CD14-positive monocyte (primary cell): ENCODE measurements around the gene IFTAP. TPM values are rescaled to one million over a fixed set of nuclear protein-coding genes. Genes with fewer than 3 reads are reported as not detected.

Experiments
- DNase-seq, 3 donors: peaks; one replicate each; pipeline ENCODE4 v3.0.0-alpha.2; 2011 to 2022
- H2AFZ ChIP-seq: 2 replicates; pipeline ENCODE4 v1.6.0; 2012; ENCODE audit warnings: mild to moderate bottlenecking, low read depth, low read length, inconsistent platforms; ENCODE audit not compliant: insufficient read depth, poor library complexity, severe bottlenecking
- H3K27ac ChIP-seq, 2 donors: 1 replicate in 1 of 2; 2 replicates in 1 of 2; pipeline ENCODE4 v1.5.1; 2012 to 2013; ENCODE audit warnings: low read length in 2 of 2, control low read depth in 1 of 2, inconsistent platforms in 1 of 2, low read depth in 1 of 2, mild to moderate bottlenecking in 1 of 2
- H3K27me3 ChIP-seq, 2 donors: one replicate each; pipeline versions ENCODE4 v1.6.0 to v1.6.1; 2011 to 2013; ENCODE audit warnings: low read length in 2 of 2; ENCODE audit not compliant: control insufficient read depth in 2 of 2, insufficient read depth in 2 of 2
- H3K36me3 ChIP-seq, 2 donors: replicated peaks in 1 of 2; 1 replicate in 1 of 2; 2 replicates in 1 of 2; pipeline versions ENCODE4 v1.5.1 to v1.6.1; 2012 to 2013; ENCODE audit warnings: low read length in 2 of 2, control low read depth in 1 of 2, inconsistent platforms in 1 of 2, mild to moderate bottlenecking in 1 of 2; ENCODE audit not compliant: insufficient read depth in 2 of 2, control insufficient read depth in 1 of 2
- H3K4me1 ChIP-seq, 2 donors: 1 replicate in 1 of 2; 2 replicates in 1 of 2; pipeline versions ENCODE4 v1.5.1 to v1.6.1; 2012 to 2013; ENCODE audit warnings: low read length in 2 of 2, control low read depth in 1 of 2, inconsistent platforms in 1 of 2, mild to moderate bottlenecking in 1 of 2, moderate library complexity in 1 of 2; ENCODE audit not compliant: insufficient read depth in 2 of 2, control insufficient read depth in 1 of 2
- H3K4me2 ChIP-seq: replicated peaks from 2 replicates; pipeline ENCODE3; 2012; ENCODE audit warnings: low read length, moderate library complexity, mild to moderate bottlenecking; ENCODE audit not compliant: poor library complexity, severe bottlenecking; ENCODE audit errors: extremely low read depth
- H3K4me3 ChIP-seq, 3 experiments: fragments of 200-600 bp in 1 of 3; sonication (generic) in 1 of 3; replicated peaks in 1 of 3; 1 replicate in 2 of 3; 2 replicates in 1 of 3; pipeline ENCODE4 v1.5.1; 2011 to 2013; ENCODE audit warnings: low read length in 3 of 3, mild to moderate bottlenecking in 3 of 3, control low read depth in 2 of 3, low read depth in 2 of 3, inconsistent platforms in 1 of 3, moderate library complexity in 1 of 3
- H3K79me2 ChIP-seq: 2 replicates; pipeline ENCODE4 v1.6.0; 2012; ENCODE audit warnings: mild to moderate bottlenecking, control low read depth, inconsistent platforms, low read length, moderate library complexity; ENCODE audit not compliant: insufficient read depth
- H3K9ac ChIP-seq: 2 replicates; pipeline ENCODE4 v1.6.0; 2017; ENCODE audit warnings: low read length, mild to moderate bottlenecking; ENCODE audit not compliant: insufficient read depth, poor library complexity, severe bottlenecking
- H3K9me3 ChIP-seq, 2 donors: replicated peaks in 1 of 2; 1 replicate in 1 of 2; 2 replicates in 1 of 2; pipeline versions ENCODE4 v1.5.1 to v1.6.1; 2012 to 2013; ENCODE audit warnings: low read length in 2 of 2, control low read depth in 1 of 2; ENCODE audit not compliant: control insufficient read depth in 1 of 2, insufficient read depth in 1 of 2
- H4K20me1 ChIP-seq: 2 replicates; pipeline ENCODE4 v1.6.0; 2012; ENCODE audit warnings: mild to moderate bottlenecking, low read length, control low read depth, moderate library complexity; ENCODE audit not compliant: insufficient read depth
- H3K27ac Mint-ChIP-seq, 7 donors: one replicate each; pipeline ENCODE4 v1.8.0; 2020; ENCODE audit warnings: mild to moderate bottlenecking in 7 of 7, mixed read lengths in 7 of 7, moderate library complexity in 6 of 7, inconsistent platforms in 2 of 7
- H3K27me3 Mint-ChIP-seq, 3 donors: one replicate each; pipeline ENCODE4 v1.8.0; 2021 to 2022; ENCODE audit warnings: low read depth in 3 of 3, mild to moderate bottlenecking in 3 of 3, mixed read lengths in 3 of 3, moderate library complexity in 3 of 3, inconsistent platforms in 1 of 3
- H3K36me3 Mint-ChIP-seq, 2 donors: one replicate each; pipeline ENCODE4 v1.8.0; 2020; ENCODE audit warnings: mixed read lengths in 2 of 2, inconsistent platforms in 1 of 2, mild to moderate bottlenecking in 1 of 2
- H3K4me1 Mint-ChIP-seq: one replicate; pipeline ENCODE4 v1.8.0; 2020; ENCODE audit warnings: mild to moderate bottlenecking, mixed read lengths
- H3K4me3 Mint-ChIP-seq, 2 donors: one replicate each; pipeline ENCODE4 v1.8.0; 2020; ENCODE audit warnings: mild to moderate bottlenecking in 2 of 2, mixed read lengths in 2 of 2, moderate library complexity in 1 of 2
- H3K9me3 Mint-ChIP-seq, 7 donors: one replicate each; pipeline ENCODE4 v1.8.0; 2020 to 2022; ENCODE audit warnings: mixed read lengths in 7 of 7, mild to moderate bottlenecking in 6 of 7, moderate library complexity in 6 of 7, inconsistent platforms in 2 of 7
- CTCF ChIP-seq: fragments of 200-600 bp; IDR thresholded peaks from one replicate; pipeline ENCODE4 v1.8.0; 2022; ENCODE audit warnings: antibody characterized with exemption, mild to moderate bottlenecking
- WGBS: methylation state at CpG from one replicate; pipeline ENCODE4 v1.1.5; 2013; ENCODE audit warnings: missing lambda C conversion rate; ENCODE audit not compliant: insufficient coverage; 5-methylcytosine and 5-hydroxymethylcytosine counted together
- intact Hi-C, 2 donors: fragments of 100-400 bp; cut with micrococcal nuclease; formaldehyde crosslinking; loops; one replicate each; pipeline versions ENCODE4 v1.15.0 to v1.15.1; 2023
- polyA plus RNA-seq, 3 donors: library from polyadenylated mRNA; depleted of rRNA in 1 of 3; unstranded in 2 of 3; stranded (reverse) in 1 of 3; fragments of 300-500 nt in 2 of 3; fragments of >200 nt in 1 of 3; fragmentation: Illumina TruSeq in 2 of 3; gene quantifications; 1 replicate in 2 of 3; 2 replicates in 1 of 3; pipeline ENCODE4 v1.2.3, GENCODE V29; 2012 to 2021

IFTAP gene
- polyA plus RNA-seq, 3 donors = 5.0 to 18.7 (median 13.9) TPM

- Histone ChIP-seq H4K20me1 (no peaks in the 10 kb centered on the region), H3K27me3 (no peaks in the 10 kb centered on the region), H3K4me3 (no peak overlapping the region), H3K79me2 (no peaks in the 10 kb centered on the region), H3K9me3 (no peaks in the 10 kb centered on the region), H3K9ac (no peak overlapping the region), H2AFZ (no peak overlapping the region), H3K36me3 (no peaks in the 10 kb centered on the region), H3K4me1 (no peaks in the 10 kb centered on the region), H3K27ac (no peak overlapping the region), H3K4me2 (no peak overlapping the region)
- Mint-ChIP-seq H3K9me3 (no peaks in the 10 kb centered on the region), H3K27ac (no peak overlapping the region), H3K4me1 (peaks cover 7% of the 10 kb centered on the region), H3K27me3 (no peaks in the 10 kb centered on the region), H3K36me3 (no peaks in the 10 kb centered on the region), H3K4me3 (no peak overlapping the region)
- intact Hi-C loops = no loop called here
- TF ChIP-seq CTCF = no peak
- DNase-seq = no peak
- WGBS = no CpG with 5 or more reads among the region's 2 CpGs
Measured at GRCh38 chr11:36688132-36688531, 93.8 kb downstream of the IFTAP start.

GRCh38 chr11:36688571-36689291, 94.4 kb downstream of the IFTAP start:
- no peak overlapping the region for H3K27ac Mint-ChIP-seq
- WGBS = 61% methylated on average over 4 of the region's 7 CpGs
- H3K4me2 ChIP-seq = no peak overlapping the region

More at GRCh38 chr11:36688571-36689291, 94.4 kb downstream of the IFTAP start:
- H3K27me3 Mint-ChIP-seq = no peaks in the 10 kb centered on the region
- H3K4me3 Mint-ChIP-seq = no peak overlapping the region
- H3K4me1 Mint-ChIP-seq = peaks cover 7% of the 10 kb centered on the region
- no peaks in the 10 kb centered on the region for H3K36me3 ChIP-seq
- H3K36me3 Mint-ChIP-seq = no peaks in the 10 kb centered on the region
- no peak overlapping the region for H3K9ac ChIP-seq
- H3K79me2 ChIP-seq = no peaks in the 10 kb centered on the region
- H3K9me3 ChIP-seq = no peaks in the 10 kb centered on the region
- no peak overlapping the region for H3K4me3 ChIP-seq
- no peak for DNase-seq
- no peaks in the 10 kb centered on the region for H3K9me3 Mint-ChIP-seq
- no peaks in the 10 kb centered on the region for H3K4me1 ChIP-seq
- intact Hi-C loops = no loop called here
- TF ChIP-seq CTCF = no peak
- H4K20me1 ChIP-seq = no peaks in the 10 kb centered on the region
- no peak overlapping the region for H2AFZ ChIP-seq
- H3K27me3 ChIP-seq = no peaks in the 10 kb centered on the region
- H3K27ac ChIP-seq = no peak overlapping the region
